ENCODE results near the gene MPRIP. TPM values are rescaled to one million over a fixed set of nuclear protein-coding genes. Genes with fewer than 3 reads are reported as not detected.

Gene MPRIP
- total RNA-seq, 2 experiments from 2014 or later = 206 to 209 TPM

DNA sequence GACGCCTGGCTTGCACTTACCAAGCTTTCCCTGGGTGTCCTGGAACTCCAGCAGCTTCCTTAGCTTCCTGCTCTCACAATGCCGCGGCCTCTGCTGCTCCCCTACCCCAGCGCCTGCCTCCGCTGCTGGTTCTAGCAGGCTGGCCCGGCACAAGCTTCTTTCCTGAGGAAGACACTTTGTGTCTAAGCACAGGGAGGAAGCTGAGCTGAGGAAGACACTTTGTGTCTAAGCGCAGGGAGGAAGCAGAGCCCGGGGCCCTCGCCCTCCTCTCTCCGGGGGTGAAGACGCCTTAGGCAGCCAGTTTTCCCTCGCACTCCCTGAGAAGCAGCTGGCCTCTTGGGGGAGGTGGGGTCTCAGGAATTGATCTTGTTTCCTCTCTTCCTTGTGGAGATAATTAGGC lies 99.0 kb downstream of the MPRIP start:
- Mint-ChIP-seq H3K36me3 (peaks cover 3% of the 10 kb centered on the region), H3K9me3 (ENCODE audit: low read depth) (no peaks in the 10 kb centered on the region), H3K27ac (no peak overlapping the region), H3K27me3 (no peaks in the 10 kb centered on the region), H3K4me1 (peaks cover 4% of the 10 kb centered on the region), H3K4me3 (no peak overlapping the region)
- DNase-seq (no peak), ATAC-seq (no peak)
- CTCF ChIA-PET = interaction anchor here (0.7 to 1.9 kb wide), 19 partner anchors 9 to 194 kb away, joined by 3 to 6 read pairs (median 4); partner anchors contain the start of gene FLCN

DNA sequence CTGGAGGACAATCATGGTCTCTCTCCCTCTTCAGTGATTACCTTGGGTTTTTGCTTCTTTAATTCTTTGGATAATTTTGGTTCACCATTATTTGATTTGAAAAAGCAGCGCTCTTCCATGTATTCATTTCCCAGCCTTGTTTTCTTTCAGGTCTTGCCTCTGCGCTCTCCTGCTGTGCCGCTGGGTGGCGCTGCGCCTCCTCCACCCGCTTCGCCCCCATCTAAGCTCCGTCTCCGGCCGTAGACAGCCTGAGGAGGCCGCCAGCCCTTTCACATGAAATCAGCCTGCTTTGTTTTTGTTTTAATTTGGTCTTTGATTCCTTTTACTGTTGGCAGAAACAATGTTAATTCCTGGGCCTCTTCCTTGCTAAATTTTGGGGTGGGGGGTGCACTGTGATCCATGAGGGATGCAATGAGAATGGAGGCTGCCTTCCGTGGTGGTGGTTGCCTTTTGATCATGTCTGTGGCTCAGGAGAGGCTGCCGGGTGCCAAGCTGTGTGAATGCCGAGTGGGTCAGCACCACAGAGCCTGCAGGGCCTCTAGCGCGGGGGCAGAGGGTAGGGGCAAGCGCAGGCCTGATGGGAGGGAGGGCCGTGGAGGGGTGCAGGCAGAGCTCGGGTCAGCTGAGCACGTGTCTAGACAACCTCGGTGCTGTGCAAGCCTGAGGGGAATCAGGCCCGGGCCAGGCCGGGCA lies 99.7 kb downstream of the MPRIP start:
- CTCF ChIA-PET = interaction anchor here (0.6 to 1.9 kb wide), 24 partner anchors 9 to 965 kb away, joined by 3 to 6 read pairs (median 4); partner anchors contain the start of gene FLCN
- peak; percentile 54 for DNase-seq
- peak; percentile 51 for ATAC-seq
- Mint-ChIP-seq H3K9me3 (ENCODE audit: low read depth) (no peaks in the 10 kb centered on the region), H3K36me3 (peaks cover 3% of the 10 kb centered on the region), H3K27ac (peak overlapping the region; percentile 13), H3K27me3 (no peaks in the 10 kb centered on the region), H3K4me1 (peaks cover 4% of the 10 kb centered on the region), H3K4me3 (no peak overlapping the region)

DNA sequence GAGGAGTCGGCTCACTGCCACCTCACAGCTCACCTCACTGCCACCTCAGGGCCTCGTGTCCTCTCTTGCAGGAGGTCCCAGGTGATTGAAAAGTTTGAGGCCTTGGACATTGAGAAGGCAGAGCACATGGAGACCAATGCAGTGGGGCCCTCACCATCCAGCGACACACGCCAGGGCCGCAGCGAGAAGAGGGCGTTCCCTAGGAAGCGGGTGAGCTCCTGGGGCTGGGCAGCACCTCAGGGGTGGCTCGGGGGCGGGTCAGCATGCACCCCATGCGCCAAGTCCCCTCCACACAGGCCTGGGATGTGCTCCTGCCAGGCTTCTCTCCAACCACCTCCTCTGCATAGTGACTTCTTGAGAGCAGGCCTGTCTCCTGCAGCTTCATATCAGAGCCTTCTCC lies 100.3 kb downstream of the MPRIP start:
- ATAC-seq = no peak
- CTCF ChIA-PET = interaction anchor here (0.6 to 1.9 kb wide), 21 partner anchors 9 to 964 kb away, joined by 3 to 6 read pairs (median 5); partner anchors contain the start of gene FLCN
- Mint-ChIP-seq H3K27me3 (no peaks in the 10 kb centered on the region), H3K36me3 (peaks cover 7% of the 10 kb centered on the region), H3K4me1 (peaks cover 4% of the 10 kb centered on the region), H3K4me3 (no peak overlapping the region), H3K9me3 (ENCODE audit: low read depth) (no peaks in the 10 kb centered on the region), H3K27ac (no peak overlapping the region)
- DNase-seq = no peak

DNA sequence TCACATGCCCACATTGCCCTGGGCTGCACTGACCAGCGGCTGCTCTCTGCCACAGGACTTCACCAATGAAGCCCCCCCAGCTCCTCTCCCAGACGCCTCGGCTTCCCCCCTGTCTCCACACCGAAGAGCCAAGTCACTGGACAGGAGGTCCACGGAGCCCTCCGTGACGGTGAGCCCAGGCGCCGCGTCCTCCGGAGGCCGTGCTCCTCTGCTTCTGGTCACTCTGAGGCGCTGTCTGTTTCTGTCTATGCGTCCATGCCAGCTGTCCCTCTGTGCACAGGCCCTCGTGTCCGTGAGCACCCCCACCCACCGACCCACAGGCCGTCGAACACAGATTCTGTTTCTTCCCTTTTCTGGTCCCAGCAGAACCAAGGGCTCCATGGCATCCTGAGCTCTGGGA lies 101.2 kb downstream of the MPRIP start:
- no peak overlapping the region for H3K4me3 Mint-ChIP-seq
- H3K27me3 Mint-ChIP-seq = no peaks in the 10 kb centered on the region
- H3K36me3 Mint-ChIP-seq = peaks cover 12% of the 10 kb centered on the region
- CTCF ChIA-PET = interaction anchor here (0.5 kb wide), 1 partner anchor 41 kb away, joined by 3 read pairs; no protein-coding TSS in a partner anchor
- no peaks in the 10 kb centered on the region for H3K9me3 Mint-ChIP-seq (ENCODE audit: low read depth)
- no peak for DNase-seq
- H3K27ac Mint-ChIP-seq = no peak overlapping the region
- ATAC-seq = no peak
- peaks cover 4% of the 10 kb centered on the region for H3K4me1 Mint-ChIP-seq

DNA sequence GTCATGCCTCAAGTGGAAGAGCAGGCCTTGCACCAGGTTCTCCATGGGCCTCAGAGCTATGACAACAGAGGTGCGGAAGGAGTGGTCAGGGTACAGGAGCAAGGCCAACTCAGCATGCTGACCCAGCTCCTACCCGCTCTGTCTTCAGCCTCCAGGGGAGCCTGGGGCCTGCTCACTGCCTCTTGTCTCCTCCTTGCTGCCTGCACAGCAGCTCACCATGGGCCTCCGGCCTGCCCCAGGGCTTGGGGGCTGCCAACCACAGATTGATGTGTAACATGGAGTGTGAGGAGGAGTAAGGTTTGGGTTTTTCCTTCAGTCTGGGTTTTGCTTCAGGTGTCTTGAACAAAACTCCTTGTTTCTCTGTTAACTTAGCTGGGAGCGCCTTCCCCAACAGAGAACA lies 101.8 kb downstream of the MPRIP start:
- Mint-ChIP-seq H3K9me3 (ENCODE audit: low read depth) (no peaks in the 10 kb centered on the region), H3K4me1 (peaks cover 4% of the 10 kb centered on the region), H3K27ac (no peak overlapping the region), H3K4me3 (no peak overlapping the region), H3K27me3 (no peaks in the 10 kb centered on the region), H3K36me3 (peaks cover 13% of the 10 kb centered on the region)
- DNase-seq = no peak
- CTCF ChIA-PET = interaction anchor here (1.0 to 1.3 kb wide), 3 partner anchors 53 to 168 kb away, joined by 3 to 4 read pairs (median 3); no protein-coding TSS in a partner anchor
- no peak for ATAC-seq

DNA sequence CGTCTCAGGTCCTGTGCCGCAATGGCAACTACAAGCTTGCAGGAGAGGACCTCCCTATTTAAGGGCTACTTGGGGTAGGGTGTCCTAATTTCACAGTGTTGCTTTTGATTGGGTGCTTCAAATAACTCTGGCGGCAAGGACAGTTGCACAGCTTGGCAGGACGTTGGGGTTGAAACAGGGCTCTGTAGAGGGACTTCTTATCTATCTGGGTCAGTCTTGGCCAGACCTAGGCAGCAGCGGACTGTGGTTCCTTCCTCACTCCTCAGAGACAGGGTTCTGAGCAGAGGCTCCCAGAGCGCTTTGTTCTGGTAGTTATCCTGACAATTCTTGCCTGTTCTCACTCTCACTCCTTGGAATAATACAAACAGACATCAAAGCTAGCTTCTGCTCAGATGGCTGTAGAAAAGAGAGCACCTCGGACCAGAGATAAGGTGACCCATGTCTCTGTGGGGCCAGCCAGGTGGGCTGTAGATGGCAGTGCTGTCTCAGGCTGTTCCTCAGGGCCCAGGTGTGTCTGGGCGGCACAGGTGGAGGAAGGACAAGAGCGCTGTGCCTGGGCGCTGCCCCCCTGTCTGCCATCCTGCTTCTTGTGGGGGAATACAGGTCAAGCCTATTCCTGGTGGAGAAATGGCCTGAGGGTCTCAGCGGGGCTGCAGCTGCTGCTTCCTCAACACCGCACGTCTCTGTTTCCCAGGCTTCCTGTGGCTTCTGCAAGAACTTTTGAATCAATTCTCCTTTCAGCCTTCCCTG lies 102.8 kb downstream of the MPRIP start:
- Mint-ChIP-seq H3K27ac (no peak overlapping the region), H3K36me3 (peaks cover 18% of the 10 kb centered on the region), H3K27me3 (no peaks in the 10 kb centered on the region), H3K9me3 (ENCODE audit: low read depth) (no peaks in the 10 kb centered on the region), H3K4me3 (no peak overlapping the region), H3K4me1 (peaks cover 11% of the 10 kb centered on the region)
- DNase-seq (no peak), ATAC-seq (no peak)
- CTCF ChIA-PET = interaction anchor here (1.0 to 1.3 kb wide), 3 partner anchors 52 to 167 kb away, joined by 3 to 4 read pairs (median 3); no protein-coding TSS in a partner anchor

DNA sequence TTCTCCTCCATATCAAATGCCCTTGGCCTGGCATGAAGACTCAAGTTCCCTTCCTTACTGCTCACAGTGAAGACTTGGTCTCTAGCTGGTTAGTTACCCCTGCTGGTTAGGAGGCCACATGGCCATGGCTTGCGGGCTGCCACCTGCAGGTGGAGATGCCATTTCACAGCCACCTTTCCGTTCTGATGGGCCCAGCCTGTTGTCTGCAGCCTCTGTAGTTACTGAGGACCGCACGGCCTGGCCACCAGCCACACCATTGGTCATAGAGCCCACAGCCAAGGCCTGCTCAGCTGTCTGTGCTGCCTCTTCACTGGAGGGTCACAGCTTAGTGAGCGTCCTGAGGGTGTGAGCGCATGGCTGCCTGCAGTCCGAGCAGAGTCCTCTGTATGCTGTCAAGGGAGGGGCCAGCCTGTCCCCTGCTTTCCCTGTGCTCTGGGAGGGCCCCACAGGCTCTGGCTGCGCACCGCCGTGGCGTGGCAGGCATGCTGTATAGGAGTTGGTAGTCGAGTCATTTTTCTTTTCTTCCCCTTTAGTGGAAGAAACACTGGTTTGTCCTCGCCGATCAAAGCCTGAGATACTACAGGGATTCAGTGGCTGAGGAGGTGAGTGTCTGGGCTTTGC lies 104.6 kb downstream of the MPRIP start:
- CTCF ChIA-PET = interaction anchor here (0.6 to 1.8 kb wide), 5 partner anchors 11 to 166 kb away, joined by 3 to 8 read pairs (median 3); no protein-coding TSS in a partner anchor
- no peaks in the 10 kb centered on the region for H3K27me3 Mint-ChIP-seq
- H3K9me3 Mint-ChIP-seq (ENCODE audit: low read depth) = no peaks in the 10 kb centered on the region
- no peak overlapping the region for H3K27ac Mint-ChIP-seq
- H3K4me1 Mint-ChIP-seq = peaks cover 23% of the 10 kb centered on the region
- ATAC-seq (no peak), DNase-seq (peak; percentile 51)
- H3K36me3 Mint-ChIP-seq = peaks cover 30% of the 10 kb centered on the region
- H3K4me3 Mint-ChIP-seq = no peak overlapping the region

DNA sequence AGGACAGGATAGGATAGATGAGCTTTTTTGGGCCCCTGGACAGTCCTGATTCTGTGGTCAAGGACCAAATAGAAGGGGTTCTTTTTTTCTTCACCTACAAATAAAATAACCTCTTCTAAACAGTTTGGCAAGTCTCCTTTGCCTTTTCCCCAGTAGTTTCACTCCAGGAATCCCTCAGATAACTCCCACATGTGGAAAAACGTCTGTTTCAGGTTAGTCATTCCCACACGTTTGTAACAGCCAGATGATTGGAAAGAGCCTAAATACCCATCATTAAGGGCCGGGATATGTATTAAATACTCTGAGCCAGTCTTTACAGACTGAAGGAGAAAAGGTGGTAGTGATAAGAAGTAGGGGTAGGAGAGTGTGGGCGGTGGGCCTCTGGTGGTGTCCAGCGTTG lies 105.6 kb downstream of the MPRIP start:
- DNase-seq (no peak), ATAC-seq (no peak)
- CTCF ChIA-PET = interaction anchor here (0.6 to 1.8 kb wide), 2 partner anchors 46 to 147 kb away, joined by 3 to 8 read pairs; no protein-coding TSS in a partner anchor
- H3K36me3 Mint-ChIP-seq = peaks cover 36% of the 10 kb centered on the region
- H3K4me3 Mint-ChIP-seq = no peak overlapping the region
- no peaks in the 10 kb centered on the region for H3K9me3 Mint-ChIP-seq (ENCODE audit: low read depth)
- H3K27ac Mint-ChIP-seq = no peak overlapping the region
- H3K4me1 Mint-ChIP-seq = peaks cover 30% of the 10 kb centered on the region
- no peaks in the 10 kb centered on the region for H3K27me3 Mint-ChIP-seq

DNA sequence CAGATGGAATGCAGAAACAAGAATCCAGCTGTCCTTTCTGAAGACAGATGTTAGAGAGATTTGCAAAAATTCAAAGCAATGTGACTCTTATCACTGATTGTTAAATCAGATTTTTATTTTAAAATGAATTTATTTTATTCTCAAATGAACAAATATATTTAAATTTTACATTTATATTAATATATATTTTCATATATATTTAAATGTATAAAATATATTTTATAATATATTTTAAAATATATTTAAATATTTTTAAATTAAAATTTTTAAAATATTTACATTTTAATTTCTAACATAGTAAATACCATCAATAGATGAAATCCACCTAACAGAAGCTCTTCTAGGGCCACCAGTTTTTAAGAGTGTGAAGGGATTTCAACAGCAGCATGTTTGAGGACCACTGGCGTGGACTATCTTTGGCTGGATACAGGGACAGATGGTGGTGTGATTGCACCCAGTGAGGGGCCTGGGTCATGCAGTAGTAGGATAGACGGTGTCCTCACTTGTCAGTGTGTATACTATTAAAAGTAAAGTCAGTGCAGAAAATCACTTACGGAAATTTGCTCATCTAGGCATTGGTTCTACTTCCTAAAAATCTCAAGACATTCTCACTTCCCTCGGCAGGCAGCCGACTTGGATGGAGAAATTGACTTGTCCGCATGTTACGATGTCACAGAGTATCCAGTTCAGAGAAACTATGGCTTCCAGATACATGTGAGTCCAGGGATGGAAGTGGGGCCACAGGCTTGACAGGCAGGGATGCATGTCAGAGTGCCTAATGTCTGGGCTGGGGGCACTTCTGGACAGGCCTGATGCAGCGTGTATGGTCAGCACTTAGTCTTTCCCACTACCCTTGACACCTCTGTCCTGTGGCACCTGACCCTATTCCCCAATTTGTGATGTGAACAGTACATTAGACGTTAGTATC lies 107.5 kb downstream of the MPRIP start:
- peak; percentile 10 for ATAC-seq
- no peaks in the 10 kb centered on the region for H3K9me3 Mint-ChIP-seq (ENCODE audit: low read depth)
- no peak for DNase-seq
- peaks cover 45% of the 10 kb centered on the region for H3K36me3 Mint-ChIP-seq
- H3K4me3 Mint-ChIP-seq = no peak overlapping the region
- CTCF ChIA-PET = interaction anchor here (1.3 to 2.1 kb wide), 2 partner anchors 29 to 158 kb away, joined by 4 read pairs; no protein-coding TSS in a partner anchor
- H3K4me1 Mint-ChIP-seq = peaks cover 34% of the 10 kb centered on the region
- no peaks in the 10 kb centered on the region for H3K27me3 Mint-ChIP-seq
- peak overlapping the region; percentile 69 for H3K27ac Mint-ChIP-seq

DNA sequence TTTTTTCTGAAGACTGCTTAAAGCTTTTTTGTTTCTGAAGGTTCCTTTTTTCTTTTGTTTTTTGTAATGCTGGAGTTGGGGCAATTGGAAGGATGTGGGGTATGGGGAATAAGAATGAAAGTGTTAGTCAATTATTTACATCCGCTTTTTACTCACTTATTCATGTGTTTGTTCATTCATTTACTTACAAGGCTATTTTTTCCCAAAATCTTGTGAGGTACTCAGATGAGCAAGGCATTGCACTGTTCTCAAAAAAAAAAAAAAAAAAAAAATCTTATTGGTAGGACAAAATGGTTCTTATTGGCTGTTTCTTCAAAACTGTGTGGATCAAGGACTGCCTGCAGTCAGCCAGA lies 108.2 kb downstream of the MPRIP start:
- Mint-ChIP-seq H3K27ac (peak overlapping the region; percentile 69), H3K4me1 (peaks cover 37% of the 10 kb centered on the region), H3K9me3 (ENCODE audit: low read depth) (no peaks in the 10 kb centered on the region), H3K36me3 (peaks cover 43% of the 10 kb centered on the region), H3K27me3 (no peaks in the 10 kb centered on the region), H3K4me3 (no peak overlapping the region)
- no peak for DNase-seq
- CTCF ChIA-PET = interaction anchor here (2.1 kb wide), 1 partner anchor 29 kb away, joined by 4 read pairs; no protein-coding TSS in a partner anchor
- peak; percentile 59 for ATAC-seq

DNA sequence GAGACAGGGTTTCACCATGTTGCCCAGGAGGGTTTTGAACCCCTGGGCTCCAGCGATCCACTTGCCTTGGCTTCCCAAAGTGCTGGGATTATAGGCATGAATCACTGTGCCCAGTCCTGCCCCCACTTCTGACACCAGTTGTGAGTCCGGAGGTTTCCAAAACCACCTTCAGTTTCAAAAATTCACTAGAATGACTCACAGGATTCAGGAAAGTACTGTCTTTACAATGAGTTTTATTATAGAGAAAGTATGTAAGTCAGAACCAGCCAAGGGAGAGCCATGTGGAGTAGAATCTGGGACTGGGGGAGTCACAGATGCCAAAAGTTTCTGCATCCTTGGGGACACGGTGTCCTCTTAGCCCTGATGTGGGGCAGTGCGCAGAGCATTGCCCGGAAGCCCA lies 108.8 kb downstream of the MPRIP start:
- Mint-ChIP-seq H3K9me3 (ENCODE audit: low read depth) (no peaks in the 10 kb centered on the region), H3K27ac (no peak overlapping the region), H3K4me3 (no peak overlapping the region), H3K36me3 (peaks cover 46% of the 10 kb centered on the region), H3K4me1 (peaks cover 40% of the 10 kb centered on the region), H3K27me3 (no peaks in the 10 kb centered on the region)
- CTCF ChIA-PET = interaction anchor here (1.5 to 2.1 kb wide), 2 partner anchors 9 to 30 kb away, joined by 4 to 5 read pairs; no protein-coding TSS in a partner anchor
- DNase-seq (no peak), ATAC-seq (no peak)

DNA sequence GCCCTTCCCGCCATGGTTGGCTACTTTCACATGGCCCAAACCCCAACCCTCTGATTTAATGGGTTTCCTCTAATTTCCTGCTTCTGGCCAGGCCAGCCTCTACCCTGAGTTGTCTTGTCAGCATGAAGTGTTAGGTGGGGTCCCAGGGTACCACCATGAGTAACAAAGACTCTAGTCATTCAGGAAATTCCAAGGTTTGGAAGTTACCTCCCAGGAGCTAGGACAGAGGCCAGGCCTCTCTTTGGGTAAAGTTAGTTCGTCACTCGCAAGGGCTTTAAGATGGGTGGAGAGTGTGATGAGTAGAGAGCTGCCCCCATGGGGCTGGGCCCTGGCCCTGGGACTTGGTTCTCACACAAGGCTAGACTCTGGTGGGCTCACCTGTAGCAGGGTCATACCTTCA lies 109.3 kb downstream of the MPRIP start:
- Mint-ChIP-seq H3K27ac (peak overlapping the region; percentile 48), H3K27me3 (no peaks in the 10 kb centered on the region), H3K36me3 (peaks cover 46% of the 10 kb centered on the region), H3K9me3 (ENCODE audit: low read depth) (no peaks in the 10 kb centered on the region), H3K4me1 (peaks cover 40% of the 10 kb centered on the region), H3K4me3 (no peak overlapping the region)
- CTCF ChIA-PET = interaction anchor here (1.5 to 2.1 kb wide), 2 partner anchors 10 to 30 kb away, joined by 4 to 5 read pairs; no protein-coding TSS in a partner anchor
- DNase-seq (no peak), ATAC-seq (peak; percentile 7)

Data from activated CD8-positive, alpha-beta memory T cell treated with anti-CD3 and anti-CD28 coated beads, Interleukin-2, amount 10 ng/mL, durations not matched to agents 7 days and 5 days (primary cell).